NCI-H1930 (cell line): ENCODE measurements around the gene ID3.
"Not testable (repeated sequence)": the region's sequence is repeated elsewhere in the genome, so short reads cannot be mapped to it uniquely, and the experiment has no call there.

Experiments
- DNase-seq, 2 experiments: peaks; one replicate each; lab custom pipeline; 2025; lab: John Stamatoyannopoulos, UW

The ID3 gene

GRCh38 chr1:23546897-23547584 lies 12.3 kb downstream of the ID3 start:
- DNase-seq: no peak

DNA sequence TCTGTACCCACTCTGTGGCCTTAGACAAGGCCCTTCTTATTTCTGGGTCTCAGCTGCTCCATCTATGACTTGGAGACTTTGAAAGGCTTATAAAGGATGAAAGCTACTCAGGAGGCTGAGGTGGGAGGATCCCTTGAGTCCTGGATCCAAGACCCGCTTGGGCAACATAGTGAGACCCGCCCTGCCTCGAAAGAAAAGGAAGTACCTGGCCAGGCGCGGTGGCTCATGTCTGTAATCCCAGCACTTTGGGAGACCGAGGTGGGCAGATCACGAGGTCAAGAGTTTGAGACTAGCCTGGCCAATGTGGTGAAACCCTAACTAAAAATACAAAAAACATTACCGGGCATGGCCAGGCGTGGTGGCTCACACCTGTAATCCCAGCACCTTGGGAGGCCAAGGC lies 13.4 kb downstream of the ID3 start:
- DNase-seq: no peak

DNA sequence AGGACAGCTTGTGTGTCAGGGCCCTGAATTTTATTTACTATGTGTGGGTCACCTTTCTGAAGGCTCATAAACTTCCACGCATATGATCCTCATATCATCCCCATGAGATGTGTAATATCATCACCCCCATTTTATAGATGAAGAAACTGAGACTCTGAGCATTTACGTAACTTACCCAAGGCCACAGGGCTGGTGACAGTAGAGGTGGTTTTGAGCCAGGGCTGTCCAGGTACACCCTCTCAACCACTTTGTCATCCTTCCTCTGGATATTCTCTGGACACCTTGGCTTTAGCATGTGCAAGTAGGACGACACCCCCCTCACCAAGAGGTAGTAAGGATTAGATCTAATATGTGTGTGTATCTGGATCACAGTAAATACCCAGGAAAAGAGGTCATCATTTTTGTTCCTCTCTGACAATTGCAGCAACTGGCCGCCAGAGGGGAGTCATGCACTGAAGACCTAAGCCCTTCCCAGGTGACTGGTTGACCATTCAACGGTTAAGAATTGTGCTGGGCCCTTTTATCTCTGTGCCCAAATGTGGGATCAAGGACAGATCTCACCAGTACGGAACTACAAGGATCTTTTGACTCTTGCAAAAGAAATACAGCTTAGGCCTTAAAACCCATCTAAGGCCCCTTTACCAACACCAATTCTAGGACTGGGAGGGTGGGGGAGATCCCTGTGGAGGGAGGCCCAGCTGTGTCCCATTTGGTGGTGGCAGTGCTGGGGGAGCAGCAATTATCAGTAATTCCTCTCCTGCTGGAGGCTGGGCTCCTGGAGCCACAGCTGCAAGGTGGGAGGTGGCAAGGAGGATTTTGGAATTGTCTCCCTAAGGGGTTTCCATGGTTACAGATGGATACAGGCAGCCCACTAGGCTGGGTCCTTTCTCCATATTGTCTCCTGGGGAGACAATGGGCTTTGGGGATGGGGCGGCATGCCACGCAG lies 14.6 kb downstream of the ID3 start:
- peak; percentile 54 to 75 for DNase-seq

GRCh38 chr1:23543707-23544443 lies 15.4 kb downstream of the ID3 start:
- DNase-seq: no peak

DNA sequence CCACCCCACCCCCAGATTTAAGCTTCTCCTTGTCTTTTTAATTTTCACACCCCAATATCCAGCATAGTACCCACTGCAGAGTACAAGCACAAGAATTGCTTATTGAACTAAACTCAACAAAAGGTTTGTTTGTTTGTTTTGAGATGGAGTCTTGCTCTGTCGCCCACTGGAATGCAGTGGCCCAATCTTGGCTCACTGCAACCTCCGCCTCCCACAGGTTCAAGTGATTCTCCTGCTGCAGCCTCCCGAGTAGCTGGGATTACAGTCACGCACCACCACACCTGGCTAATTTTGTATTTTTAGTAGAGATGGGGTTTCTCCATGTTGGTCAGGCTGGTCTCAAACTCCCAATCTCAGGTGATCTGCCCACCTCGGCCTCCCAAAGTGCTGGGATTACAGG lies 16.4 kb downstream of the ID3 start:
- not testable (repeated sequence) for DNase-seq

DNA sequence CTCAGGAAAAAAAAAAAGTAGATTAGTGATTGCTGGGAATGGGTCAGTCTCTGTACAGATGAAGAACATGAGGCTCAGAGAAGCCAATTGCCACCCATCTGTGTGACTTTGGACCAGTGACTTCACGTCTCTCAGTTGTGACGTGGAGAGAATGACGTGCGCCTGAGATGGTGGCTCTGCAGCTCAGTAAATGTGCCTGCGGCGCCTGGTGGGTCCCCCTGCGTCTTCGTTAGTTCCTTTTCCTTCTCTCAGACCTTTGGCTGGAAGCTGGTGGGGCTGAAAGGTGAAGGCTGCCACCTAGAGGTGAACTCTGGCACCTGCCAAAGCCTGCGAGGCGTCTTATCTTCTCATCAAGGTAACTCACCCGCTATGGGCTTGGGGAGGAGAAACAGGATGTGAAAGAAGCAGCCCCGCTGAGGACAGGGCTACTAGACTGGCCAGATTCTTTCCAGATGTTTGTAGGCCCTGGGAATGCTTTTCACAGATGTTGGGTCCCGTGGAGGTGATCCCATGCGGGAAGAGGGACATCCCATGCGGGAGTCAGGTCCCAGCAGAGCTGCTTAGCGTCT lies 19.5 kb downstream of the ID3 start:
- DNase-seq: peak; percentile 80 to 81

GRCh38 chr1:23537296-23537973 lies 21.9 kb downstream of the ID3 start:
- DNase-seq: no peak

GRCh38 chr1:23533246-23534023 lies 25.9 kb downstream of the ID3 start:
- no peak for DNase-seq

DNA sequence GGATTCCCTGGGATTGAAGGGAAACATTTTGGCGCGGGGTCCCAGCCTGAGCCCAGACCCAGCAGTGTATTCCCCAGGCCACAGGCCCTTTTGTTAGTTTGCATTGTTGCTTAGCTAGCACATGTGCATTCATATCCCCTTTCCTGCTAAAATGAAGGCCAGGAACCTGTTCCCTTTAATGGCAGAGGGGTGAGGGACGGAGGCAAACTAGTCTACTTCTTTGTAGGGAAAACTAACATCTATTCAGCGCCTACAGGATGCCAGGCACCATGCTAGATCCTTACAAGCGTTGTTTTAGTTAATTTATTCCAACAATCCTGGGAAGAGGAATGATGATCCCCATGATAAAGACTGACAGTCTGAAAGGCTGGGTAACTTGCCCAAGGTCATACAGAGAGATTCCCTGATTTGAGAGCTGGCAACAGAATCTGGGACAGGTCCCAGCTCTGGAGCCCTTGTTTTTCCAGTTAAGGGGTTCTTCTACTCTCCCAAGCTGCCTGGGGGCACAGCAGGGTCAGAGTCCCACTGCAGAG lies 27.7 kb downstream of the ID3 start:
- DNase-seq: no peak

DNA sequence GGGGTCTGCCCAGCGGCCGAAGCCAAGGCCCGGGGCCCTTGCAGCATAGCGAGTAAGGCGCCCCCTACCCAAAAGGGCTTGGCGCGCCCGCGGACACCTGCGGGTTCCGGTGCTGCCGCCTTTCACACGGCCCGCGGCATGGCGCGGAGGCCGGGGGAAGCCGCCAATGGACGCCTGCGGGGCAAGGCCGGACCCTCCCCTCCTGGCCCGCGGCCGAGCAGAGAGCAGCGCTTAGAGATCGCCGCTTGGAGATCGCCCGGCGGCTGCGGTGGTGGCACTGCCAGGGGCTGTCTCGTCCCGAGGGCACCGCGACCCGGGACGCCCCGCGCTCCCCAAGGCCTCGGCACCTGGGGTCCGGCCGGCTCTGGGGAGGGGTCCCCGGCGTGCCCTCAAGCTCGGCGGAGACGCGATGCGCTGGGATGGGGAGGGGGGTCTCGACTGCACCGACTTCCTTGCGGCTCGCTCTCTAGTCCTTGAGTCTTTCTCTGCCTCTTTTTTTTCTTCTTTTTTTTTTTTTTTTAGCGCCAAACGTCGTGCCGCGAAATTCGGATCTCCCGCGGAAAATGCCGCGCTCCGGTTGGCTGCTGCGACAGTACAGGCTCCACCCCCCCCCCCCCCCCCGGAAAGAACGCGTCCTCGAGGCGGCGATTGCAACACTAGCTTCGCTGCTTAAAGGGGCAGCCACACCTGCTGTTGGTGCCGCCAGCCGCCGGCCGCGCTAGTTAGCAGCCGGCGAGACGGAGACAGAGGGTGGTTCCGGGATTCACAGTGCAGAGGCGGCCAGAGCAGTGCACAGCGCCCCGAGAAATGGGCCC lies 28.3 kb downstream of the ID3 start, which contains the start of gene E2F2:
Gene E2F2 (minus strand): TSS at position 487 of the 815 bp plus-strand sequence. CDS start 440 bp downstream, at position 47.
- peak; percentile 82 to 84 for DNase-seq

DNA sequence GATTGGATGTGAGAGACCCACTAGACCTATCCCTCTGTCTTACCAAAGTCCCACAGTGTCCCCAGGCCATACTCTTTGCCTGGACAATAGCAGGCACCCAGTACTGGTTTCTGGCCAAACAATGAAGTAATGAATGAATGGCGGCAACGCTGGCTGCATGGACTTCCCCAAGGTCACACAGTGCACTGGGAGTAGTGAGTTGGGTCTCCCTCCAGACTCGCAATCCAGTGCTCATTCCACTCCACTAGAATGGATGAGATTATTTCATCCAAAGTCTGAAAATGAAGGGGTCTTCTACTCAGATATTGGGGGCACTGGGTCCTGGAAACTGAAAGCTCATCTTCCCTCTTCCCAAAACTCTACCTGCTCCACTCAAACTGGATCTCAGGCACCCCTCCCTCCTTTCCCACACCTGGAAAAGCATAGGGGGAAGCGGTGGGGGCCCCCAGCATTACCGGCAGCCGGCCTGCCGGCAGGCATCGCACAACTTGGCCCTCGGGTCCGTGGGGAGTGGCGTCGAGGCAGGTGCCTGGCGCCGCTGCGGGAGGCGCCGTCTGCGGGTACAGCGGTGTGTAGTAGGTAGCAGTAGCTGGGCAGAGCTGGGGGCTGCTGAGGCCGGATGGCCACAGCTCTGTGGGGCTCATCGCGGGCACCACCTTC lies 29.1 kb downstream of the ID3 start:
- no peak for DNase-seq

GRCh38 chr1:23529146-23530086 lies 29.9 kb downstream of the ID3 start:
- no peak for DNase-seq

DNA sequence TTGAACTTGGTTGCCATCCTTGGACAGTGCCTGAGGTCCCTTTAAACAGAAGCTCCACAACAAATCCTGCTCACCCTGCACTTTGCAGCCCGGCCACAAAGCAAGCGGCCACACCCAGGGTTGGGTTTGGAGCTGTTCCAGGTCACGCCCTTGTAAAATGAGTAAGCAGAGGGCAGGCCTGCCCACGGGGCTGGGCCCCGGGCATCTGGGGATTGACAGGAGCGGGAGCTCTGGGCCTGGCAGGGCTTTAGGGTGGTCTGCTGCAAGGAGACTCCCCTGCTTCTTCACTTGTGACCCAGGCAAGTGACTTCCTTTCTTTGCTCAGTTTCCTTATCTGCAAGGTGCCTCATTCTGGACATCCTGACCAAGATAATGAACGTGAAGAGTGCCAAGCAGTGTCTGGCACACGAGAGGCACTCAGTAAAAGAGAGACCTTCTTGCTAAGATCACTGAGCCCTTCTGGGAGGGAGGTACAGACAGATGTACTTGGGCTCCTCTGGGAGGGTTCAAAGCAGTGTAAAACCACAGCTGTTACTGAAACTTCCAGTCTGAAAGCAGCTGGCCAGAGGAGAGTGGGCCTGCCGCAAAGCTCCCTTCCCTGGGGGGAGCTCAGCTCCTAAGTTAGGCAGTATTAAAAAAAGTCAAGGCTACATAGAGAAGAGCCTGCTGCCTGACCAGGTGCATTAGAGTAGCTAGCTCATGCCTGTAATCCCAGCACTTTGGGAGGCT lies 30.9 kb downstream of the ID3 start:
- no peak for DNase-seq

- DNase-seq: no peak
Measured at GRCh38 chr1:23527900-23528249, 31.4 kb downstream of the ID3 start.

GRCh38 chr1:23527366-23527765 lies 31.9 kb downstream of the ID3 start:
- no peak for DNase-seq

- DNase-seq: no peak
Measured at GRCh38 chr1:23526329-23527041, 32.8 kb downstream of the ID3 start.
